NCI-H748 treated with DMSO at 0.1 percent for 48 hours (cell line): ENCODE measurements around the gene TRAF2.
"Not testable (repeated sequence)": the region's sequence is repeated elsewhere in the genome, so short reads cannot be mapped to it uniquely, and the experiment has no call there.

Experiments
- DNase-seq: peaks from one replicate; lab custom pipeline; 2025; lab: John Stamatoyannopoulos, UW

Gene TRAF2

DNA sequence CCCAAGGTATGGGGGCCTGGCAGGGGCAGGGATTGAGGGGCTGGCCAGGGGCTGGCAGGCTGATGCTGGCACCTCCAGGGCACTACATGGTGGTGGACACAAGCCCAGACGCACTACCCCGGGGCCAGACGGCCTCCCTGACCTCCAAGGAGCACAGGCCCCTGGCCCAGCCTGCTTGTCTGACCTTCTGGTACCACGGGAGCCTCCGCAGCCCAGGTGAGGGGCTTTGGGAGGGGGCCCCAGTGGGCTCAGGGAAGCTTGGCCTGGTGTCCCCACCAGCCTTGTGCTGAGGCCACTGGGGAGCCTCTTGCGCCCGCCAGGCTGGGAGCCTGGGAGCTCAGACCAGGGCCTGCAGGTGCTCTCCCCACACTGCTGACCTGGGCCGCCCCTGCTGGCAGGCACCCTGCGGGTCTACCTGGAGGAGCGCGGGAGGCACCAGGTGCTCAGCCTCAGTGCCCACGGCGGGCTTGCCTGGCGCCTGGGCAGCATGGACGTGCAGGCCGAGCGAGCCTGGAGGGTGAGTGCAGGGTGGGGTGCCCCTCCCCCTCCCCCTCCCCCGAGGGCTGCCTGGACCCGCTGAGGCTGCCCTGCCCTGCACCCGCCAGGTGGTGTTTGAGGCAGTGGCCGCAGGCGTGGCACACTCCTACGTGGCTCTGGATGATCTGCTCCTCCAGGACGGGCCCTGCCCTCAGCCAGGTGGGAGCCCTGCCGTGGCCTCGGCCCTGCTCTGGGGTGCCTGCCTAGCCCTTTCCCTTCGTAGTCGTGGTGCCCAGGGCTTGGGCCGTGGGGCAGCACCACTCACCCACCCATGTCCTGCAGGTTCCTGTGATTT, 28.5 kb upstream of the TRAF2 start:
- no peak for DNase-seq

DNA sequence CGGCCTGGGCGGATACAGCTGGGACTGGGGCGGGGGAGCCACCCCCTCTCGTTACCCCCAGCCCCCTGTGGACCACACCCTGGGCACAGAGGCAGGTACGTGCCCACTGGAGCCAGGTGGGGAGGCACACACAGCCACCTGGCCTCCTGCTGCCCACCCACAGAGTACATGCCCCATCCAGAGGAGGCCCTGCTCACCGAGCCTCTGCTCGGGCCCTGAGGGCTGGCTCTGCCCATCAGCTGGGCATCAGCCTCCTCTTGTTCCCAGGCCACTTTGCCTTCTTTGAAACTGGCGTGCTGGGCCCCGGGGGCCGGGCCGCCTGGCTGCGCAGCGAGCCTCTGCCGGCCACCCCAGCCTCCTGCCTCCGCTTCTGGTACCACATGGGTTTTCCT, 27.9 kb upstream of the TRAF2 start:
- DNase-seq: no peak

DNA sequence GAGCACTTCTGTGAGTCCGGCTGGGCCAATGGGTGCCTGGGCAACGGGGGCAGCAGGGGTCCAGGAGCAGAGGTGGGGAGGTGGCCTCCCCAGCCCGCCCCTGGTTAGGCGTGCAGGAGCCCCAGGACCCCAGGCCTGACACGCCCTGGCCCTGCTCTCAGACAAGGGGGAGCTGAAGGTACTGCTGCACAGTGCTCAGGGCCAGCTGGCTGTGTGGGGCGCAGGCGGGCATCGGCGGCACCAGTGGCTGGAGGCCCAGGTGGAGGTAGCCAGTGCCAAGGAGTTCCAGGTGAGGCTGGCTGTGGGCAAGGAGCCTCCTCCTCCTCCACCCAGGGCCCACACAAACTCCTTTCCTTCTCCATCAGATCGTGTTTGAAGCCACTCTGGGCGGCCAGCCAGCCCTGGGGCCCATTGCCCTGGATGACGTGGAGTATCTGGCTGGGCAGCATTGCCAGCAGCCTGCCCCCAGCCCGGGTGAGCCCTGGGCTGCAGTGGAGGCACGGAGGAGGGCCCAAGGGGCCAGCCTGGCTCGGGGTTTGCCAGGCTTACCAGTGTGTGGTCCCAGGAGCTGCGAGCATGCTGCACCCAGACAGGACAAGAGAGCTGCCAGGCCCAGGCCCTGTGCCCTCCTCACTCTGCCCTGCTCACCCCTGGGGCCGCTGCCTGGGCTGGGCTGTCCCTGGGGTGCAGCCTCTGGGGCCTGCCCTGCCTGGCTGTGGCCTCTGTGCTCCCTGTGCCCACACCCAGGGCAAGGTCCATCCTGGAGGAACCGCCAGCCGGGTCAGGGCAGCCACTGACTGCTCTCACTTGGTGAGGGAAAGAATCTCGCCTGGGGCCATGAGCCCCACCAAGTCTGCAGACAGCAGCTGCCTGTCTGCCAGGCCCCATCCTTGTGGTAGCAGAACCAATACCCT, 27.2 kb upstream of the TRAF2 start:
- DNase-seq: no peak

- no peak for DNase-seq
Observed at GRCh38 chr9:136860529-136860928, 25.8 kb upstream of the TRAF2 start.

- no peak for DNase-seq
Observed at GRCh38 chr9:136860933-136861873, 25.1 kb upstream of the TRAF2 start.

DNA sequence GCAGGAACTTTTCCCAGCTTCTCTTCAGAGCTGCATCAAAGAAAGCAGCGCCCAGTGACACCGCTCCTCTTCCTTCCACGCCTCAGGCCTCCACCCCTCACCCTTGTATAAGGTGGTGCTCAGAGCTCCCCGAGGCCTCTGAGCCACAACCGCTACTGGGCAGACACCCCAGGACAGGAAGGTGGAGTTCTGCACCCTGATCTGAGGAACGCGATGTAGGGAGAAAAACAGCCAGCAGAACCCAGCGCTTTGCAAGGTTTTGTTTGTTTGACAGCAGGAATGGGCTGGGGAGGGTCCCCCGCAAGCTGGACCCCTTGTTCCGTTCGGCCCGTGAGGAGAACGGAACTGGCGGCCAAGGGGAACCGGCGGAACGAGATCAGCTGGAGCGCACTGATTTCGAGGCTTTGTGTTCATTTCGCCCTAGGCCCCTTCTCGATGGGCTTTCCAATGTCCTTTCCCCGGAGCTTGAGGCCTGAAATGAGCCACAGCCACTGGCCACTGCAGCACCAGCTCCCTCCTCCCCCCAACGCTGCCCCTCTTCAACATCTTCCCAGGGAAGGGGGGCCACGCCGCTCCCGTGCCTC, 24.4 kb upstream of the TRAF2 start:
- DNase-seq: no peak

DNA sequence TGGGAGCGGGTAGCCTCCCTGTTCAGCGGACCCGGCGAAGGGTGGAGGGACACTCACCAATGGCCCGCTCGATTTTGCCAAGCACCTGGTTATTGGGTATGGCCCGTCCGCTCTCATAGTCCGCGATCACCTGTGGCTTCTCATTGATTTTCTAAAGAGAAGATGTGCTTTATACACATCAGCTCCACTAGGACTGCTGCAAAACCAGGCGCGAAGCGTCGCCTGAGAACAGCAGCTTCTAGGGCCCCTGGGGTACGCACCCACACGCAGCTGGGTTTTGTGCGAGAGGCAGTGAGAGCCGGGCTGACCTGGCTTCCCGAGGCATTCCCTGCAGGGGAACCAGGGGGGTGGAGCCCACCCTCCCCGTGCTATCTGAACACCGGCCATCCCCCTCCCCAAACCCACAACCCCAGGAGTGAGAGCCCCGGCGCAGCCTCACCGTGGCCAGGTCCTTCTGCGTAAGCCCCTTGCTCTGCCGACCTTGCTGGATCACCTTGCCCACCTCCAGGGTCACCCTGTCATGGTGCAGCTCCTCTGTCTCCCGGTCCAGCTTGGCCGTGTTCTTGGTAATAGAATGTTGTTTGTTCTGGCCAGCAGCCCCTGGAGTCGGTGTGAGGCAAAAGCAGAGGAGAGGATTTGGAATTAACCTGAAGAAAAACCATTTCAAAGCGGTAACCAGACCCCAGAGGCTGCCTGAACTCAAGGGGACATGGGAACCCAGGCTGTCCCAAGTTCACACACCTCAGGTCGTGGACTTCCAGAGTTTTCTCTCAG, 23.3 kb upstream of the TRAF2 start:
- DNase-seq: no peak

- DNase-seq: no peak
Observed at GRCh38 chr9:136863623-136864273, 22.6 kb upstream of the TRAF2 start.

- DNase-seq: no peak
Observed at GRCh38 chr9:136865041-136865767, 21.1 kb upstream of the TRAF2 start.

DNA sequence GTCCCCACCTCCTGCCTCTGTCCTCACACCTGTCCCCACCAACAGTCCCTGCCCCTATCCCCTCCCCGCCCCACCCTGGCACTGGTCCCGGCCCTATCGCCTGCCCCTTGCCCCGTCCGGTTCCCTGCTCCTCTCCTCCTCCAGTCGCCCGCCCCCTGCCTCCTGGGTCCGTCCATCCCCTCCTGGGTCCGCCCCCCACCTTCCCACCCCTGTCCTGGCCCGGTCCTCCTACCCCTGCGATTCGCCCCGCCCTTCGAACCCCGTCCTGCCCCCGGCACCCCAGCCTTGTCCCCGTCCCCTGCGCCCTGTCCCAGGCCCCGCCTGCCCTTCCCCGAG, 20.6 kb upstream of the TRAF2 start:
- DNase-seq: no peak

DNA sequence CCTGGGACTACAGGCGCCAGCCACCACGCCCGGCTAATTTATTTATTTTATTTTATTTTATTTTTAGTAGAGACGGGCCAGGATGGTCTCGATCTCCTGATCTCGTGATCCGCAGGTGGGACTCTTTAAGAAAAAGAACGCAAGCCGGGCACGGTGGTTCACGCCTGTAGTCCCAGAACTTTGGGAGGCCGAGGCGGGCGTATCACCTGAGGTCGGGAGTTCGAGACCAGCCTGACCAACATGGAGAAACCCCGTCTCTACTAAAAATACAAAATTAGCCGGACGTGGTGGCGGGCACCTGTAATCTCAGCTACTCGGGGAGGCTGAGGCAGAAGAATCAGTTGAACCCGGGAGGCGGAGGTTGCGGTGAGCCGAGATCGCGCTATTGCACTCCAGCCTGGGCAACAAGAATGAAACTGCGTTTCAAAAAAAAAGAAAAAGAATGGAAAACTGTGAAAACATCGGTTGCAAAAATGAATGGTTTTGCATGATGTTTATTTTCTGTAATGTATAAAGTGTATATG, 19.4 kb upstream of the TRAF2 start:
- not testable (repeated sequence) for DNase-seq

GRCh38 chr9:136867480-136867879, 18.8 kb upstream of the TRAF2 start:
- no peak for DNase-seq

- no peak for DNase-seq
Observed at GRCh38 chr9:136867917-136868316, 18.4 kb upstream of the TRAF2 start.

- no peak for DNase-seq
Observed at GRCh38 chr9:136868644-136869043, 17.7 kb upstream of the TRAF2 start.

GRCh38 chr9:136869611-136870010, 16.7 kb upstream of the TRAF2 start:
- not testable (repeated sequence) for DNase-seq

DNA sequence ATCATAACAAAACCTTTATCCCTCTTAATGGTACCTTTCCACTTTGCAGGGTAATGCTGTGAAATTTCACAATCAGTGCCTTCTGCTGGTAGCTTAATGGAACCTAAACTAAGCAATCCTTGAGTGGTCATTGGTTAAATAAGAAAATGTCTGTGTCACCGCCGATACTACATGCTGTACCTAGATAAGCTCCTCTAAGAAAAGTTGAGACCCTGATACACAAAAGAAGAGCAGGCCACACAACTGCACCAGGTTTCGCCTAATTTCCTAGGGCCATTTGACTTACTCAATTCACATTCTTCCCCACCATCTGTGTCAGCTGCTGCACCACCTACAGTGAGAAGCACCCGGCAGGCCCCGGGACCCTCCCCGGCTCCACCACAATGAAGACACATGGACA, 11.2 kb upstream of the TRAF2 start:
- no peak for DNase-seq

DNA sequence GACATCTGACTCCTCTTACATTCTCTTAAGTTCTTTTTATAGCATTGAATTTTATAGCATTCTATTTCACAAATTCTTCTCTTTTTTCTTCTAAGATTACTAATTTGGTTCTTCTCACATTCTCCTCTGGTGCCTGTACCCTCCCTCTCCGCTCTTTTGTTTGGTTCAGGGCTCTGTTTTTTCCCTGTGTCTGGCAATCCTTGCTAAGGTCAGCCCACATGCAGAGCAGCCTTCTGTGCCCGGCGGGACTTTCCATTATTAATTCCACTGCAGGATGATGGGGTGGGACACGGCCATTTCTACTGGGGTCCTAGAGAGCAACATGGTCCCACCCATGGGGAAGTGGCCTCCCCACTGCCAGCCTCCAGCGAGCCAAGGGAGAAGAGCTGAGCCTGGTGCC, 9.8 kb upstream of the TRAF2 start:
- DNase-seq: no peak

- no peak for DNase-seq
Observed at GRCh38 chr9:136880651-136881050, 5.7 kb upstream of the TRAF2 start.

DNA sequence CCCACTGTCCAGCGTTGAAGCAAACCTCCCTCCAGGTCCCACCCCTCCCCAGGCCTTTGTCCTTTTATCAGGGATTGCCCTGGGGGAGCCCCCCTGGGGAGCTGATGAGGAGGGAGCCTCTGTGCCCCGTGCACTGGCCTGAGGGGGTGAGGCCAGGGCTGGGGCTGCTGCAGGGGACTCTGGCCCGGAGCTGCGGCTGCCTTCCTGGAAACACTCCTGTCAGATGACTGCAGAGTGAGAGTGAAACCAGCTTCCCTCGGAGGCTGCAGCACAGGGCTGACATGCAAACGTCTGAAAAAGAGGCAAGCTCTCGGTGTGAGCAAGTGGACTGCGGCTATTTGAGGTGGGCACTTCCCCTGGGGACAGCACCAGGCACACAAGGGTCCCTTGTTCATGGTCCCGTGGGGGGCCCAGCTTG, 4.6 kb upstream of the TRAF2 start:
- DNase-seq: no peak
